GM23338 (cell line): ENCODE data around the gene PDSS1. TPM values are rescaled to one million over a fixed set of nuclear protein-coding genes. Genes with fewer than 3 reads are reported as not detected.

ENCODE experiments used
- polyA plus RNA-seq: library from polyadenylated mRNA; unstranded; fragments of >200 nt; fragmentation: Nextera tagmentation; extraction: Ambion mirVana; gene quantifications from 2 replicates; pipeline ENCODE4 v1.2.1, GENCODE V29; 2016
- small RNA-seq: library from RNA; depleted of rRNA; stranded (forward); fragments of <200 nt; gene quantifications from one replicate; pipeline ENCODE3, GENCODE V24; 2014; ENCODE audit warnings: low replicate concordance
- total RNA-seq: library from RNA; depleted of rRNA; stranded (reverse); fragments of >200 nt; shearing (Covaris generic); gene quantifications from 2 replicates; pipeline ENCODE4 v1.2.3, GENCODE V29; 2014; rRNA removed

Gene PDSS1
- total and polyA plus RNA-seq, 2 experiments from 2014 or later, result 21.5 to 26.2 TPM

Small RNAs within 50 kb of the gene (small RNA-seq; reads per million reads assigned to genes)
- gene RF00191 (not detected), gene RNU6-946P (not detected)

Other genes starting within 250 kb of the PDSS1 start
- gene ABI1, start 163.3 kb downstream of the PDSS1 start, total RNA-seq, result 27.0 and 30.7 TPM in 2 replicates
- gene ABI1, start 163.3 kb downstream of the PDSS1 start, polyA plus RNA-seq, result 18.7 and 22.3 TPM in 2 replicates